Natural killer cell (primary cell): Measurements from ENCODE around the gene TARP.
A peak's percentile ranks its signal among the peaks of the same experiment; 100 is the strongest.
"Not testable (repeated sequence)": the region's sequence is repeated elsewhere in the genome, so short reads cannot be mapped to it uniquely, and the experiment has no call there.

ENCODE experiments used
- ATAC-seq, 3 donors: fragments of 150-1000 bp in 2 of 3; fragments of 200-7000 bp in 1 of 3; cut with Tn5 transposase; 1 replicate in 1 of 3; 2 replicates in 2 of 3; pipeline ENCODE4 v1.10.0; 2021; ENCODE audit warnings: mild to moderate bottlenecking in 2 of 3, moderate library complexity in 2 of 3
- DNase-seq, 2 donors: peaks; one replicate each; pipeline versions ENCODE4 v3.0.0 to v3.0.0-alpha.2; 2013 to 2021; ENCODE audit warnings: mixed read lengths in 1 of 2
- H3K27ac ChIP-seq: one replicate; pipeline ENCODE4 v1.5.1; 2013; ENCODE audit warnings: mild to moderate bottlenecking, low read length
- H3K27me3 ChIP-seq: one replicate; pipeline ENCODE4 v1.6.1; 2013; ENCODE audit warnings: low read length; ENCODE audit not compliant: control insufficient read depth, insufficient read depth
- H3K36me3 ChIP-seq: one replicate; pipeline ENCODE4 v1.6.1; 2013; ENCODE audit warnings: low read length; ENCODE audit not compliant: control insufficient read depth, insufficient read depth
- H3K4me1 ChIP-seq: one replicate; pipeline ENCODE4 v1.6.1; 2013; ENCODE audit warnings: low read length; ENCODE audit not compliant: control insufficient read depth, insufficient read depth
- H3K4me3 ChIP-seq: one replicate; pipeline ENCODE4 v1.5.1; 2013; ENCODE audit warnings: low read length
- H3K9me3 ChIP-seq: one replicate; pipeline ENCODE4 v1.6.1; 2013; ENCODE audit warnings: low read length; ENCODE audit not compliant: control insufficient read depth, insufficient read depth
- H3K27ac Mint-ChIP-seq, 2 donors: one replicate each; pipeline ENCODE4 v1.8.0; 2022; ENCODE audit warnings: mild to moderate bottlenecking in 2 of 2, mixed read lengths in 2 of 2, moderate library complexity in 1 of 2
- H3K27me3 Mint-ChIP-seq, 2 donors: one replicate each; pipeline ENCODE4 v1.8.0; 2022; ENCODE audit warnings: low read depth in 2 of 2, mixed read lengths in 2 of 2
- H3K36me3 Mint-ChIP-seq: one replicate; pipeline ENCODE4 v1.8.0; 2022; ENCODE audit warnings: mixed read lengths
- H3K4me1 Mint-ChIP-seq, 2 donors: one replicate each; pipeline ENCODE4 v1.8.0; 2022; ENCODE audit warnings: mixed read lengths in 2 of 2
- H3K4me3 Mint-ChIP-seq: one replicate; pipeline ENCODE4 v1.8.0; 2022; ENCODE audit warnings: mild to moderate bottlenecking, moderate library complexity, mixed read lengths
- H3K9me3 Mint-ChIP-seq, 2 donors: one replicate each; pipeline ENCODE4 v1.8.0; 2022; ENCODE audit warnings: mixed read lengths in 2 of 2
- WGBS: methylation state at CpG from one replicate; pipeline ENCODE4 v1.1.7; 2013; ENCODE audit warnings: missing lambda C conversion rate; ENCODE audit not compliant: insufficient coverage; 5-methylcytosine and 5-hydroxymethylcytosine counted together
- intact Hi-C: fragments of 100-400 bp; cut with micrococcal nuclease; formaldehyde crosslinking; loops from one replicate; pipeline ENCODE4 v1.14.2; 2022
- TF ChIP-seq, protein P1 (sequence below): fragments of 200-600 bp; IDR thresholded peaks from one replicate; pipeline ENCODE4 v1.8.0; 2022; ENCODE audit warnings: antibody characterized with exemption

Gene TARP

DNA sequence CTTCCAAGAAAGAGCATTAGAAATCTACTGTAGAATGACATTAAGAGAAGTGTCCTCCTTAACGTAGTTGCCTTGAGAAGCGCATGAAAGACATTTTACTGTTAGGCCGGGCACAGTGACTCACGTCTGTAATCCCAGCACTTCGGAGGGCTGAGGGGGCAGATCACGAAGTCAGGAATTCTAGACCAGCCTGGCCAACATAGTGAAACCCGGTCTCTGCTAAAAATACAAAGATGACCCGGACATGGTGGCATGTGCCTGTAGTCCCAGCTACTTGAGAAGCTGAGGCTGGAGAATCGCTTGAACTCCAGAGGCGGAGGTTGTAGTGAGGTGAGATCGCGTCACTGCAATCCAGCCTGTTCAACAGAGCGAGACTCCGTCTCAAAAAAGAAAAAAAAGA is 28.9 kb downstream of the TARP start:
- Histone ChIP-seq H3K36me3 (peaks cover 69% of the 10 kb centered on the region), H3K4me3 (no peak overlapping the region), H3K4me1 (peaks cover 26% of the 10 kb centered on the region), H3K9me3 (no peaks in the 10 kb centered on the region), H3K27ac (peak overlapping the region; percentile 68), H3K27me3 (no peaks in the 10 kb centered on the region)
- H3K4me3 Mint-ChIP-seq, result no peak overlapping the region
- ATAC-seq (no peak), DNase-seq (no peak)
- peaks cover 73 to 77% of the 10 kb centered on the region in 2 donors for H3K4me1 Mint-ChIP-seq
- TF ChIP-seq, protein P1, sequence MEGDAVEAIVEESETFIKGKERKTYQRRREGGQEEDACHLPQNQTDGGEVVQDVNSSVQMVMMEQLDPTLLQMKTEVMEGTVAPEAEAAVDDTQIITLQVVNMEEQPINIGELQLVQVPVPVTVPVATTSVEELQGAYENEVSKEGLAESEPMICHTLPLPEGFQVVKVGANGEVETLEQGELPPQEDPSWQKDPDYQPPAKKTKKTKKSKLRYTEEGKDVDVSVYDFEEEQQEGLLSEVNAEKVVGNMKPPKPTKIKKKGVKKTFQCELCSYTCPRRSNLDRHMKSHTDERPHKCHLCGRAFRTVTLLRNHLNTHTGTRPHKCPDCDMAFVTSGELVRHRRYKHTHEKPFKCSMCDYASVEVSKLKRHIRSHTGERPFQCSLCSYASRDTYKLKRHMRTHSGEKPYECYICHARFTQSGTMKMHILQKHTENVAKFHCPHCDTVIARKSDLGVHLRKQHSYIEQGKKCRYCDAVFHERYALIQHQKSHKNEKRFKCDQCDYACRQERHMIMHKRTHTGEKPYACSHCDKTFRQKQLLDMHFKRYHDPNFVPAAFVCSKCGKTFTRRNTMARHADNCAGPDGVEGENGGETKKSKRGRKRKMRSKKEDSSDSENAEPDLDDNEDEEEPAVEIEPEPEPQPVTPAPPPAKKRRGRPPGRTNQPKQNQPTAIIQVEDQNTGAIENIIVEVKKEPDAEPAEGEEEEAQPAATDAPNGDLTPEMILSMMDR, result no peak
- intact Hi-C loops, result no loop called here
- peak overlapping the region; percentile 93 for H3K27ac Mint-ChIP-seq
- WGBS, result 90% methylated on average over 14 of the region's 14 CpGs
- H3K27me3 Mint-ChIP-seq, result no peaks in the 10 kb centered on the region
- no peaks in the 10 kb centered on the region for H3K9me3 Mint-ChIP-seq
- H3K36me3 Mint-ChIP-seq, result peaks cover 69% of the 10 kb centered on the region

DNA sequence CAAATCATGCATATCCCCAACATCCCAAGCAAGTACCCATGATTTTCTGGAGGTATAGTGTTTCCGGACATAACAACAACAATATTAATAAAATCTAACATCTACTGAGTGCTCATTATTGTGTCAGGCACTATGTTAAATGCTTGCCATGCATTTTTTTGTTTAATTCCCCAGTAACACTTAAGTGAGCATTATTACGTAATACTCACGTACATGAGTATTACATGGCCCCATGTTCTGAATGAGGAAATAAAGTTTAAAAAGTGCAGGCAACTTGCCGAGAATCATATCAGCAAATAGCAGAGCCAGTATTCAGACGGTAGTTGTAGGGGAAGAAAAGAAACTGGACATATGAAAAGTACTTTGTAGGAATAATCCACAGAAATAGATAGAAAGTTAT is 30.1 kb downstream of the TARP start:
- not testable (repeated sequence) for H3K9me3 Mint-ChIP-seq, H3K27me3 Mint-ChIP-seq, H3K27me3 ChIP-seq, H3K4me3 ChIP-seq, H3K9me3 ChIP-seq, H3K4me3 Mint-ChIP-seq, DNase-seq, ATAC-seq
- Mint-ChIP-seq H3K36me3 (peaks cover 59% of the 10 kb centered on the region), H3K4me1 (peaks cover 73% of the 10 kb centered on the region in 2 donors), H3K27ac (peak overlapping the region; percentile 93)
- Histone ChIP-seq H3K36me3 (peaks cover 73% of the 10 kb centered on the region), H3K27ac (peak overlapping the region; percentile 73), H3K4me1 (peaks cover 32% of the 10 kb centered on the region)
- intact Hi-C loops, result loop anchor here (1.0 kb wide), 1 partner anchor 10 kb away; no protein-coding TSS in a partner anchor
- 61% methylated on average over 4 of the region's 5 CpGs for WGBS

DNA sequence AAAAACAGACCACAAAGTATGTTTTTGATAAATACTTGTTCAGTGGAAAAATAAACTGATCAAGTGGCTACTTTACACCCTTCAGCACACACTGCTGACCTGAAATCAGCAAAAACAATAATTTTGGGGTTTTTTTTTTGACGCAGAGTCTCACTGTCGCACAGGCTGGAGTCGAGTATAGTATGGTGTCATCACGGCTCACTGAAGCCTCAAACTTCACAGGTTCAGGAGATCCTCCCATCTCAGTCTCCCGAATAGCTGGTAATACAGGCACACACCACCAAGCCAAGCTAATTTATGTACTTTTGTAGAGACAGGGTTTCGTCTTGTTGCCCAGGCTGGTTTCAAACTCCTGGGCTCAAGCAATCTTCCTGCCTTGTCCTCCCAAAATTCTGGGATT is 30.6 kb downstream of the TARP start:
- 57% methylated on average over 6 of the region's 6 CpGs for WGBS
- Histone ChIP-seq H3K4me1 (peaks cover 28% of the 10 kb centered on the region), H3K9me3 (no peaks in the 10 kb centered on the region), H3K36me3 (peaks cover 73% of the 10 kb centered on the region), H3K27me3 (no peaks in the 10 kb centered on the region), H3K27ac (peak overlapping the region; percentile 73), H3K4me3 (no peak overlapping the region)
- H3K9me3 Mint-ChIP-seq, result no peaks in the 10 kb centered on the region
- intact Hi-C loops, result loop anchor here (1.0 kb wide), 1 partner anchor 10 kb away; no protein-coding TSS in a partner anchor
- peaks cover 70 to 73% of the 10 kb centered on the region in 2 donors for H3K4me1 Mint-ChIP-seq
- peak overlapping the region; percentile 17 for H3K4me3 Mint-ChIP-seq
- H3K27ac Mint-ChIP-seq, result peak overlapping the region; percentile 93
- H3K27me3 Mint-ChIP-seq, result no peaks in the 10 kb centered on the region
- DNase-seq, result peak in 1 of 2 donors; percentile 68
- peak; percentile 61 to 75 (median 62) for ATAC-seq
- TF ChIP-seq, protein P1, result no peak
- peaks cover 54% of the 10 kb centered on the region for H3K36me3 Mint-ChIP-seq

DNA sequence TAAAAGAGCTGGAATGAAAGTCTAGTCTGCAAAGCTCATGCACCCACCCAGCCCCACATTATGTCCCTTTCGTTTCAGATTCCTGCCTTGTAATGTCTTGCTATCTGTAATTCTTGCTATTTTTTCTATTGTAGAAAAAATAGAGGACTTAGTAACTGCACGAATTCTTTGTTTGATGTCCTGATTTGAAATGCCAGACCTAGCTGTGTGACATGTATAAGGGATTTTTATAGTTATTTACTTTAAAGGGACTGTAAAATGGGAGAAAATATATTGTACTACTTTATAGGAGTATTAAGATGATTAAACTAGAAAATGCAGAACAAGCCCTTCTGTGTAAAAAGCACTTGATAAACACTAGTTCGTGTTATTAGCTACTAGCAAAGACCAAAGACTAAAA is 32.4 kb downstream of the TARP start:
- Histone ChIP-seq H3K4me3 (no peak overlapping the region), H3K9me3 (no peaks in the 10 kb centered on the region), H3K36me3 (peaks cover 64% of the 10 kb centered on the region), H3K27ac (peak overlapping the region; percentile 53), H3K4me1 (peaks cover 41% of the 10 kb centered on the region), H3K27me3 (no peaks in the 10 kb centered on the region)
- Mint-ChIP-seq H3K4me1 (peaks cover 70 to 74% of the 10 kb centered on the region in 2 donors), H3K9me3 (no peaks in the 10 kb centered on the region), H3K36me3 (peaks cover 43% of the 10 kb centered on the region), H3K4me3 (peak overlapping the region; percentile 17), H3K27me3 (no peaks in the 10 kb centered on the region), H3K27ac (peak overlapping the region; percentile 85 to 89)
- no peak for ATAC-seq
- WGBS, result 86% methylated on average over 3 of the region's 3 CpGs
- DNase-seq, result no peak
- intact Hi-C loops, result no loop called here
- TF ChIP-seq, protein P1, result no peak

DNA sequence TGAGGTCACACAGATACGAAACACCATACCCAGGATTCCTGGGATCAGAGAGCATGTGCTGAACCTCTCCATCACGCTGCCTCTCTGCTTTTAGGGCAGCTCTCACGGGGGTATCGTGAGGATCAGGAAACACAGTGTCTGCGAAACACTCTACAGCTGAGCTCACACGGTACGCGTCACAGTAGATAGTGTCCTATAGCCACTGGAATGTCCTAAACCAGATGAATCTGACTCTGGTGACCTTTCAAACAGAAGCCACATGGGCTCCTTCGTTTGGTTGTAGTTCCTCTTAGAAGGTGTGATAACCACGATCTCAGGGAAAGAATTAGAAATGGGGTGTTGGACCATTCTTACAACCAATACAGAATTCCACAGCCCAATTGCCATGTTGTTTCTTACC is 34.3 kb downstream of the TARP start:
- H3K27ac Mint-ChIP-seq, result peak overlapping the region; percentile 95 to 96
- not testable (repeated sequence) for H3K9me3 Mint-ChIP-seq

More for the DNA sequence above, 34.3 kb downstream of the TARP start:
- Histone ChIP-seq H3K36me3 (peaks cover 48% of the 10 kb centered on the region), H3K4me1 (peaks cover 50% of the 10 kb centered on the region), H3K27ac (peak overlapping the region; percentile 18)
- DNase-seq, H3K27me3 Mint-ChIP-seq, H3K4me3 ChIP-seq, H3K27me3 ChIP-seq, intact Hi-C loops, H3K9me3 ChIP-seq: not testable (repeated sequence)
- Mint-ChIP-seq H3K36me3 (peaks cover 27% of the 10 kb centered on the region), H3K4me3 (peak overlapping the region; percentile 54), H3K4me1 (peaks cover 69 to 74% of the 10 kb centered on the region in 2 donors)
- peak in 1 of 3 donors; percentile 56 for ATAC-seq
- 68% methylated on average over 9 of the region's 10 CpGs for WGBS
